Vagina (tissue), 2 donors: ENCODE measurements around the gene TAS1R3.

ENCODE experiments used
- CTCF ChIP-seq, 3 experiments: fragments of 450-650 bp in 2 of 3; fragments of 200-600 bp in 1 of 3; sonication (generic) in 1 of 3; IDR thresholded peaks; one replicate each; pipeline ENCODE4 v1.5.1; 2017 to 2019; ENCODE audit warnings: antibody characterized with exemption in 3 of 3, mild to moderate bottlenecking in 2 of 3, moderate library complexity in 2 of 3
- POLR2A ChIP-seq, 2 donors: fragments of 450-650 bp; IDR thresholded peaks; one replicate each; pipeline ENCODE4 v1.6.1; 2017; ENCODE audit warnings: antibody characterized with exemption in 2 of 2, mild to moderate bottlenecking in 2 of 2, moderate library complexity in 2 of 2

- no peak for TF ChIP-seq CTCF (IDR thresholded peaks at IDR 0.05)
- no peak for TF ChIP-seq POLR2A (IDR thresholded peaks at IDR 0.05)
These were observed 3.8 kb downstream of the TAS1R3 start for GRCh38 chr1:1334835-1335234.
